ENCODE data around the gene LTC4S.
"Not testable (repeated sequence)": the region's sequence is repeated elsewhere in the genome, so short reads cannot be mapped to it uniquely, and the experiment has no call there.

Gene LTC4S

GRCh38 chr5:179779826-179780225 is 14.0 kb upstream of the LTC4S start:
- no peaks in the 10 kb centered on the region for H3K9me3 ChIP-seq (ENCODE audit: control insufficient read depth, low read length)
- H3K4me3 ChIP-seq (ENCODE audit: insufficient read depth, low read depth, low read length), result no peak overlapping the region
- 96 to 98% methylated on average over 4 of the region's 4 CpGs for WGBS, 2 experiments
- no peaks in the 10 kb centered on the region for H3K4me1 ChIP-seq (ENCODE audit: control insufficient read depth, insufficient read depth, low read length)
- no peaks in the 10 kb centered on the region for H3K27me3 ChIP-seq (ENCODE audit: control insufficient read depth, insufficient read depth, low read length, poor library complexity, severe bottlenecking)
- no peak overlapping the region for H3K27ac ChIP-seq (ENCODE audit: insufficient read depth, low read depth, low read length, poor library complexity, severe bottlenecking)
- peaks cover 16% of the 10 kb centered on the region for H3K36me3 ChIP-seq (ENCODE audit: control insufficient read depth, insufficient read depth, low read length)

- H3K27ac ChIP-seq (ENCODE audit: insufficient read depth, low read depth, low read length, poor library complexity, severe bottlenecking), result no peak overlapping the region
- no peaks in the 10 kb centered on the region for H3K4me1 ChIP-seq (ENCODE audit: control insufficient read depth, insufficient read depth, low read length)
- H3K36me3 ChIP-seq (ENCODE audit: control insufficient read depth, insufficient read depth, low read length), result peaks cover 14% of the 10 kb centered on the region
- 94 to 95% methylated on average over 7 of the region's 7 CpGs for WGBS, 2 experiments
- no peak overlapping the region for H3K4me3 ChIP-seq (ENCODE audit: insufficient read depth, low read depth, low read length)
- H3K27me3 ChIP-seq (ENCODE audit: control insufficient read depth, insufficient read depth, low read length, poor library complexity, severe bottlenecking), result no peaks in the 10 kb centered on the region
- H3K9me3 ChIP-seq (ENCODE audit: control insufficient read depth, low read length), result no peaks in the 10 kb centered on the region
Observed at GRCh38 chr5:179780362-179780761, 13.4 kb upstream of the LTC4S start.

GRCh38 chr5:179781846-179782245 is 11.9 kb upstream of the LTC4S start:
- Histone ChIP-seq H3K9me3 (ENCODE audit: control insufficient read depth, low read length) (no peaks in the 10 kb centered on the region), H3K4me1 (ENCODE audit: control insufficient read depth, insufficient read depth, low read length) (no peaks in the 10 kb centered on the region), H3K27ac (ENCODE audit: insufficient read depth, low read depth, low read length, poor library complexity, severe bottlenecking) (no peak overlapping the region), H3K27me3 (ENCODE audit: control insufficient read depth, insufficient read depth, low read length, poor library complexity, severe bottlenecking) (no peaks in the 10 kb centered on the region), H3K4me3 (ENCODE audit: insufficient read depth, low read depth, low read length) (no peak overlapping the region), H3K36me3 (ENCODE audit: control insufficient read depth, insufficient read depth, low read length) (peaks cover 5% of the 10 kb centered on the region)
- WGBS, 2 experiments, result 94 to 95% methylated on average over 4 of the region's 4 CpGs

- no peaks in the 10 kb centered on the region for H3K4me1 ChIP-seq (ENCODE audit: control insufficient read depth, insufficient read depth, low read length)
- 95 to 98% methylated on average over 9 of the region's 9 CpGs for WGBS, 2 experiments
- H3K27ac ChIP-seq (ENCODE audit: insufficient read depth, low read depth, low read length, poor library complexity, severe bottlenecking), result no peak overlapping the region
- no peaks in the 10 kb centered on the region for H3K27me3 ChIP-seq (ENCODE audit: control insufficient read depth, insufficient read depth, low read length, poor library complexity, severe bottlenecking)
- no peaks in the 10 kb centered on the region for H3K9me3 ChIP-seq (ENCODE audit: control insufficient read depth, low read length)
- no peak overlapping the region for H3K4me3 ChIP-seq (ENCODE audit: insufficient read depth, low read depth, low read length)
- H3K36me3 ChIP-seq (ENCODE audit: control insufficient read depth, insufficient read depth, low read length), result peaks cover 5% of the 10 kb centered on the region
Observed at GRCh38 chr5:179783128-179783527, 10.7 kb upstream of the LTC4S start.

GRCh38 chr5:179786861-179787260 is 6.9 kb upstream of the LTC4S start:
- no peaks in the 10 kb centered on the region for H3K4me1 ChIP-seq (ENCODE audit: control insufficient read depth, insufficient read depth, low read length)
- H3K27me3 ChIP-seq (ENCODE audit: control insufficient read depth, insufficient read depth, low read length, poor library complexity, severe bottlenecking), result no peaks in the 10 kb centered on the region
- H3K27ac ChIP-seq (ENCODE audit: insufficient read depth, low read depth, low read length, poor library complexity, severe bottlenecking), result no peak overlapping the region
- no peak overlapping the region for H3K4me3 ChIP-seq (ENCODE audit: insufficient read depth, low read depth, low read length)
- 83 to 86% methylated on average over 12 of the region's 12 CpGs for WGBS, 2 experiments
- no peaks in the 10 kb centered on the region for H3K9me3 ChIP-seq (ENCODE audit: control insufficient read depth, low read length)
- H3K36me3 ChIP-seq (ENCODE audit: control insufficient read depth, insufficient read depth, low read length), result no peaks in the 10 kb centered on the region

- H3K27ac ChIP-seq (ENCODE audit: insufficient read depth, low read depth, low read length, poor library complexity, severe bottlenecking), result no peak overlapping the region
- WGBS, 2 experiments, result 93 to 94% methylated on average over 7 of the region's 7 CpGs
- H3K4me1 ChIP-seq (ENCODE audit: control insufficient read depth, insufficient read depth, low read length), result peaks cover 2% of the 10 kb centered on the region
- H3K27me3 ChIP-seq (ENCODE audit: control insufficient read depth, insufficient read depth, low read length, poor library complexity, severe bottlenecking), result no peaks in the 10 kb centered on the region
- H3K4me3 ChIP-seq (ENCODE audit: insufficient read depth, low read depth, low read length), result no peak overlapping the region
- no peaks in the 10 kb centered on the region for H3K9me3 ChIP-seq (ENCODE audit: control insufficient read depth, low read length)
- no peaks in the 10 kb centered on the region for H3K36me3 ChIP-seq (ENCODE audit: control insufficient read depth, insufficient read depth, low read length)
Observed at GRCh38 chr5:179788193-179788854, 5.5 kb upstream of the LTC4S start.

DNA sequence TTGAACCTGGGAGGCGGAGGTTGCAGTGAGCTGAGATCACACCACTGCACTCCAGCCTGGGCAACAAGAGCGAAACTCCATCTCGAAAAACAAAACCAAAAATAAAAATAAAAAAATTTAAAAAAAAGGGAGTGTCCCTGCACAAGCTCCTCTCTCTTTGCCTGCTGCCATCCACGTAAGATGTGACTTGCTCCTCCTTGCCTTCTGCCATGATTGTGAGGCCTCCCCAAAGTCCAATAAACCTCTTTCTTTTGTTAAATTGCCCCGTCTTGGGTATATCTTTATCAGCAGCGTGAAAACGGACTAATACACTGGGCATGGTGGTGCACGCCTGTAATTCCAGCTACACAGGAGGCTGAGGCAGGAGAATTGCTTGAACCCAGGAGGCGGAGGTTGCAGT is 4.5 kb upstream of the LTC4S start:
- not testable (repeated sequence) for H3K36me3 ChIP-seq (ENCODE audit: control insufficient read depth, insufficient read depth, low read length); H3K27ac ChIP-seq (ENCODE audit: insufficient read depth, low read depth, low read length, poor library complexity, severe bottlenecking); H3K4me1 ChIP-seq (ENCODE audit: control insufficient read depth, insufficient read depth, low read length); H3K27me3 ChIP-seq (ENCODE audit: control insufficient read depth, insufficient read depth, low read length, poor library complexity, severe bottlenecking); H3K9me3 ChIP-seq (ENCODE audit: control insufficient read depth, low read length); H3K4me3 ChIP-seq (ENCODE audit: insufficient read depth, low read depth, low read length)
- 95 to 97% methylated on average over 9 of the region's 9 CpGs for WGBS, 2 experiments

DNA sequence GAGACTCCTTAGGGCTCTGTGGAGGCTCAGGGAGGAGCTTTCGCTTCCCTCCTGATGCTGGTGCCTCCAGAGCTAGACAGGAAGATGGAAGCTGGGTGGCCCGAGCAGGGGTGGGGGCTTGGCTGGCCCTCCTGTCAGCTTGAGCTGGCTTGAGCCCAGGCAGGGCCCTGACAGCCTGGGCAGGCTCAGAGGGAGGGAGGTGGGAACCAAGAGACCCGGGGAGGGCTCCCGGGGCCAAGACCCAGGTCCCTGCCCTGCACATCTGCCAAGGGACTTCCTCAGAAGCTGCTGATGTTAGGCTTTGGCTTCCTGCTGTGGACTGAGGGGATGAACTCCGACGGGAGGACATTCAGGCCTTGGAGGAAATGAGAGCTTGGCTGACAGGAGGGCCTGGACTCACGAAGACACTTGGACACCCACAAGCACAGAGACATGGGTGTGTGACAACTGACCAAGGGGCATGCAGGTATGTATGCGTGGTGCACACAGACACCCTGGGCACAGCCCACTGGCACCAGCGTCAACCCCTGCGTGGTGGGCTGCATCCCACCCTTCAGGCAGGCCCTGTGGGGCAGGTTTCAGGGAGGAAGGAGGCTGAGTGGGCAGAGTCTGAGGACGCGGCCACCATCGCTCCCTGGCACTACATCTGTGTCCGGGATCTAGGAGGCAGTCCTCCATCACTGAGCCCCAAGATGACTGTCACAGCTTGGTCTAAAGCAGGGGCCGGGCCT is 1.7 kb upstream of the LTC4S start:
- Histone ChIP-seq H3K27me3 (ENCODE audit: control insufficient read depth, insufficient read depth, low read length, poor library complexity, severe bottlenecking) (peaks cover 21% of the 10 kb centered on the region), H3K4me3 (ENCODE audit: insufficient read depth, low read depth, low read length) (no peak overlapping the region), H3K4me1 (ENCODE audit: control insufficient read depth, insufficient read depth, low read length) (peaks cover 11% of the 10 kb centered on the region), H3K9me3 (ENCODE audit: control insufficient read depth, low read length) (no peaks in the 10 kb centered on the region), H3K27ac (ENCODE audit: insufficient read depth, low read depth, low read length, poor library complexity, severe bottlenecking) (no peak overlapping the region), H3K36me3 (ENCODE audit: control insufficient read depth, insufficient read depth, low read length) (no peaks in the 10 kb centered on the region)
- 90 to 91% methylated on average over 15 of the region's 15 CpGs for WGBS, 2 experiments

- WGBS, 2 experiments, result 91 to 92% methylated on average over 24 of the region's 24 CpGs
Observed at GRCh38 chr5:179792612-179793467, 946 bp upstream of the LTC4S start.

DNA sequence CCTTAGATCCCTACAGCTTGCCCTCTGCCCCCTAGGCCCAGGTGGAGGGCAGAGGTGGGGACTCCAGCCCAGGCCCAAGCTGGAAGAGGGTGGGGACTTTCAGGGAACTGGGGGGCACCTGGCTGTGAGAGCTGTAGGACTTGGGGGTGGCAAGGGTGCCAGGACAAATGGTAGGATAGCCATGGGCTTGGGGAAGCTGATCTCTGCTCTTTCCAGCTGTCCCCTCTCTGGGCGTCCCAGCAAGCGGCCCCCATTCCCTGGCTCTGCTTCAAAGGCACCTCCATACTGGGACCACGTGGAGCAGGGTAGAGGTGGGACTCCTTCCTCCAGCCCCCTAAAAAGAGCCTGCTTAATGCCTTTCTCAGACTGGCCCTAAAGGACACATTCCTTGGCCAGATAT is 385 bp downstream of the LTC4S start:
- no peak overlapping the region for H3K27ac ChIP-seq (ENCODE audit: insufficient read depth, low read depth, low read length, poor library complexity, severe bottlenecking)
- no peaks in the 10 kb centered on the region for H3K9me3 ChIP-seq (ENCODE audit: control insufficient read depth, low read length)
- H3K36me3 ChIP-seq (ENCODE audit: control insufficient read depth, insufficient read depth, low read length), result peaks cover 19% of the 10 kb centered on the region
- WGBS, 2 experiments, result 87 to 90% methylated on average over 3 of the region's 3 CpGs
- H3K27me3 ChIP-seq (ENCODE audit: control insufficient read depth, insufficient read depth, low read length, poor library complexity, severe bottlenecking), result peaks cover 25% of the 10 kb centered on the region
- H3K4me3 ChIP-seq (ENCODE audit: insufficient read depth, low read depth, low read length), result no peak overlapping the region
- peaks cover 11% of the 10 kb centered on the region for H3K4me1 ChIP-seq (ENCODE audit: control insufficient read depth, insufficient read depth, low read length)

More at GRCh38 chr5:179792612-179793467, 946 bp upstream of the LTC4S start:
- Histone ChIP-seq H3K27ac (ENCODE audit: insufficient read depth, low read depth, low read length, poor library complexity, severe bottlenecking) (no peak overlapping the region), H3K27me3 (ENCODE audit: control insufficient read depth, insufficient read depth, low read length, poor library complexity, severe bottlenecking) (peaks cover 25% of the 10 kb centered on the region), H3K9me3 (ENCODE audit: control insufficient read depth, low read length) (no peaks in the 10 kb centered on the region), H3K36me3 (ENCODE audit: control insufficient read depth, insufficient read depth, low read length) (peaks cover 6% of the 10 kb centered on the region), H3K4me3 (ENCODE audit: insufficient read depth, low read depth, low read length) (no peak overlapping the region), H3K4me1 (ENCODE audit: control insufficient read depth, insufficient read depth, low read length) (peaks cover 11% of the 10 kb centered on the region)

Data from ectodermal cell (in vitro differentiated cells).